ENCODE results near the gene ERVMER34-1. TPM values are rescaled to one million over a fixed set of nuclear protein-coding genes. Genes with fewer than 3 reads are reported as not detected.

ERVMER34-1 gene
- total RNA-seq, 4 donors from 2014 or later = 0.08 to 0.93 (median 0.49) TPM

- Histone ChIP-seq H3K27ac (no peak overlapping the region), H3K4me3 (no peak overlapping the region), H3K27me3 (no peaks in the 10 kb centered on the region), H3K9me3 (no peaks in the 10 kb centered on the region), H3K4me1 (peaks cover 0 to 42% (median 4%) of the 10 kb centered on the region in 3 donors), H3K36me3 (peaks cover 0 to 38% of the 10 kb centered on the region in 2 donors)
- no peak for ATAC-seq
- no peak for TF ChIP-seq CTCF (IDR thresholded peaks at IDR 0.05)
- no peak for TF ChIP-seq EP300 (IDR thresholded peaks at IDR 0.05)
- no peak for TF ChIP-seq POLR2A (IDR thresholded peaks at IDR 0.05)
- TF ChIP-seq POLR2AphosphoS5 (IDR thresholded peaks at IDR 0.05) = no peak
- 61 to 79% methylated on average over 3 of the region's 3 CpGs for WGBS, 2 donors (ENCODE audit: low coverage in 1 of 2)
These were observed 35.3 kb downstream of the ERVMER34-1 start for GRCh38 chr4:52715914-52716313.

GRCh38 chr4:52715255-52715897 is 35.8 kb downstream of the ERVMER34-1 start:
- no peak for TF ChIP-seq POLR2A (IDR thresholded peaks at IDR 0.05)
- TF ChIP-seq EP300 (IDR thresholded peaks at IDR 0.05) = no peak
- no peak for TF ChIP-seq CTCF (IDR thresholded peaks at IDR 0.05)
- TF ChIP-seq POLR2AphosphoS5 (IDR thresholded peaks at IDR 0.05) = no peak
- no peak for ATAC-seq
- H3K36me3 ChIP-seq = peaks cover 0 to 36% of the 10 kb centered on the region in 2 donors
- peaks cover 0 to 42% (median 4%) of the 10 kb centered on the region in 3 donors for H3K4me1 ChIP-seq
- WGBS, 2 donors (ENCODE audit: low coverage in 1 of 2) = 90% methylated on average over 2 to 7 of the region's 7 CpGs
- no peaks in the 10 kb centered on the region for H3K27me3 ChIP-seq
- H3K27ac ChIP-seq = no peak overlapping the region
- H3K9me3 ChIP-seq = no peaks in the 10 kb centered on the region
- no peak overlapping the region for H3K4me3 ChIP-seq

GRCh38 chr4:52714597-52715254 is 36.5 kb downstream of the ERVMER34-1 start:
- ATAC-seq = no peak
- Histone ChIP-seq H3K4me1 (peaks cover 0 to 42% (median 4%) of the 10 kb centered on the region in 3 donors), H3K27ac (peak overlapping the region in 1 of 4 donors; percentile 4), H3K36me3 (peaks cover 0 to 30% of the 10 kb centered on the region in 2 donors), H3K9me3 (no peaks in the 10 kb centered on the region), H3K4me3 (no peak overlapping the region), H3K27me3 (no peaks in the 10 kb centered on the region)
- TF ChIP-seq CTCF (IDR thresholded peaks at IDR 0.05) (no peak), POLR2AphosphoS5 (IDR thresholded peaks at IDR 0.05) (no peak), EP300 (IDR thresholded peaks at IDR 0.05) (no peak)
- WGBS, 2 donors (ENCODE audit: low coverage in 1 of 2) = 88% methylated on average over 4 of the region's 4 CpGs; no CpG with 5 or more reads in 1 of the 2 donors

GRCh38 chr4:52713456-52713937 is 37.7 kb downstream of the ERVMER34-1 start:
- peaks cover 0 to 30% of the 10 kb centered on the region in 2 donors for H3K36me3 ChIP-seq
- H3K4me3 ChIP-seq = peak overlapping the region; percentile 84 to 90
- no peak for ATAC-seq
- peaks cover 0 to 42% (median 4%) of the 10 kb centered on the region in 3 donors for H3K4me1 ChIP-seq
- 42 to 90% methylated on average over 7 to 10 of the region's 12 CpGs for WGBS, 2 donors (ENCODE audit: low coverage in 1 of 2)
- TF ChIP-seq CTCF (IDR thresholded peaks at IDR 0.05) (no peak), EP300 (IDR thresholded peaks at IDR 0.05) (no peak), POLR2A (IDR thresholded peaks at IDR 0.05) (no peak), POLR2AphosphoS5 (IDR thresholded peaks at IDR 0.05) (no peak)
- H3K27me3 ChIP-seq = no peaks in the 10 kb centered on the region
- no peaks in the 10 kb centered on the region for H3K9me3 ChIP-seq
- H3K27ac ChIP-seq = peak overlapping the region in 2 of 4 donors; percentile 94 to 96

Measured in gastroesophageal sphincter (tissue), 4 donors.